ENCODE results near the gene HACD3.
"Not testable (repeated sequence)": the region's sequence is repeated elsewhere in the genome, so short reads cannot be mapped to it uniquely, and the experiment has no call there.

HACD3 gene

GRCh38 chr15:65530318-65531111, at the start of gene HACD3:
TSS of gene HACD3 (plus strand) at chr15:65530463. CDS start at chr15:65530632, 169 bp downstream.
- peak; percentile 92 for DNase-seq

GRCh38 chr15:65484876-65485275, 45.4 kb upstream of the HACD3 start:
- no peak for DNase-seq

- DNase-seq, result no peak
Observed at GRCh38 chr15:65494076-65494475, 36.2 kb upstream of the HACD3 start.

- no peak for DNase-seq
Observed at GRCh38 chr15:65509321-65509720, 20.9 kb upstream of the HACD3 start.

- DNase-seq, result no peak
Observed at GRCh38 chr15:65512189-65512588, 18.1 kb upstream of the HACD3 start.

- peak; percentile 49 for DNase-seq
Observed at GRCh38 chr15:65512807-65513416, 17.4 kb upstream of the HACD3 start.

GRCh38 chr15:65516997-65517865, 13.0 kb upstream of the HACD3 start, which contains the start of gene DPP8:
TSS of gene DPP8 (minus strand) at chr15:65517689. CDS start at chr15:65512553, 5,136 bp downstream.
- DNase-seq, result peak; percentile 97

GRCh38 chr15:65517866-65518207, 12.4 kb upstream of the HACD3 start:
- DNase-seq, result no peak

- DNase-seq, result no peak
Observed at GRCh38 chr15:65518633-65519285, 11.5 kb upstream of the HACD3 start.

- DNase-seq, result peak; percentile 78
Observed at GRCh38 chr15:65521350-65521749, 8.9 kb upstream of the HACD3 start.

- no peak for DNase-seq
Observed at GRCh38 chr15:65524226-65524625, 6.0 kb upstream of the HACD3 start.

GRCh38 chr15:65525622-65526021, 4.6 kb upstream of the HACD3 start:
- no peak for DNase-seq

- DNase-seq, result no peak
Observed at GRCh38 chr15:65528461-65529060, 1.7 kb upstream of the HACD3 start.

- DNase-seq, result no peak
Observed at GRCh38 chr15:65529762-65530317, 423 bp upstream of the HACD3 start.

- peak; percentile 28 for DNase-seq
Observed at GRCh38 chr15:65532738-65533051, 2.4 kb downstream of the HACD3 start.

GRCh38 chr15:65533057-65533756, 2.9 kb downstream of the HACD3 start:
- DNase-seq, result peak; percentile 38

- no peak for DNase-seq
Observed at GRCh38 chr15:65535192-65535591, 4.9 kb downstream of the HACD3 start.

GRCh38 chr15:65540314-65540713, 10.1 kb downstream of the HACD3 start:
- DNase-seq, result no peak

GRCh38 chr15:65541231-65541820, 11.1 kb downstream of the HACD3 start:
- DNase-seq, result no peak

- no peak for DNase-seq
Observed at GRCh38 chr15:65547841-65548240, 17.6 kb downstream of the HACD3 start.

GRCh38 chr15:65549288-65549687, 19.0 kb downstream of the HACD3 start:
- DNase-seq, result not testable (repeated sequence)

Measured in hematopoietic multipotent progenitor cell treated with erythropoietin and hydrocortisone succinate and interleukin-3 and kit ligand, for 6 days (in vitro differentiated cells).